GM18526 (cell line): Measurements from ENCODE around the gene GNPDA2.

Source experiments
- POLR2A ChIP-seq: IDR thresholded peaks from 3 replicates; pipeline ENCODE4 v1.6.1; 2011; ENCODE audit not compliant: insufficient read length; ENCODE audit errors: extremely low read depth

GNPDA2 gene

GRCh38 chr4:44726038-44726871, at the start of gene GNPDA2:
Gene GNPDA2, minus strand, starts transcription at chr4:44726556. Its CDS starts 4,349 bp downstream, at chr4:44722207.
- peak; percentile 72 for TF ChIP-seq POLR2A

- no peak for TF ChIP-seq POLR2A
These were observed 46.0 kb upstream of the GNPDA2 start for GRCh38 chr4:44772340-44772739.

GRCh38 chr4:44771789-44772188, 45.4 kb upstream of the GNPDA2 start:
- TF ChIP-seq POLR2A, result no peak

GRCh38 chr4:44766453-44766852, 40.1 kb upstream of the GNPDA2 start:
- no peak for TF ChIP-seq POLR2A

GRCh38 chr4:44765116-44765515, 38.8 kb upstream of the GNPDA2 start:
- no peak for TF ChIP-seq POLR2A

GRCh38 chr4:44761306-44761705, 35.0 kb upstream of the GNPDA2 start:
- TF ChIP-seq POLR2A, result no peak

- no peak for TF ChIP-seq POLR2A
These were observed 34.0 kb upstream of the GNPDA2 start for GRCh38 chr4:44760142-44760898.

- TF ChIP-seq POLR2A, result no peak
These were observed 30.2 kb upstream of the GNPDA2 start for GRCh38 chr4:44756559-44756958.

GRCh38 chr4:44740201-44740600, 13.8 kb upstream of the GNPDA2 start:
- no peak for TF ChIP-seq POLR2A

GRCh38 chr4:44738615-44739014, 12.3 kb upstream of the GNPDA2 start:
- TF ChIP-seq POLR2A, result no peak

GRCh38 chr4:44736900-44737299, 10.5 kb upstream of the GNPDA2 start:
- TF ChIP-seq POLR2A, result no peak

- TF ChIP-seq POLR2A, result no peak
These were observed 1.1 kb upstream of the GNPDA2 start for GRCh38 chr4:44727471-44727870.

- no peak for TF ChIP-seq POLR2A
These were observed 674 bp downstream of the GNPDA2 start for GRCh38 chr4:44725726-44726037.

- no peak for TF ChIP-seq POLR2A
These were observed 1.2 kb downstream of the GNPDA2 start for GRCh38 chr4:44725166-44725565.

- no peak for TF ChIP-seq POLR2A
These were observed 4.4 kb downstream of the GNPDA2 start for GRCh38 chr4:44722001-44722400.

- no peak for TF ChIP-seq POLR2A
These were observed 6.0 kb downstream of the GNPDA2 start for GRCh38 chr4:44720371-44720770.

- TF ChIP-seq POLR2A, result no peak
These were observed 9.8 kb downstream of the GNPDA2 start for GRCh38 chr4:44716597-44716996.

GRCh38 chr4:44713125-44713524, 13.2 kb downstream of the GNPDA2 start:
- no peak for TF ChIP-seq POLR2A
